ENCODE data around the gene CUEDC2.
A peak's percentile ranks its signal among the peaks of the same experiment; 100 is the strongest.

The CUEDC2 gene

DNA sequence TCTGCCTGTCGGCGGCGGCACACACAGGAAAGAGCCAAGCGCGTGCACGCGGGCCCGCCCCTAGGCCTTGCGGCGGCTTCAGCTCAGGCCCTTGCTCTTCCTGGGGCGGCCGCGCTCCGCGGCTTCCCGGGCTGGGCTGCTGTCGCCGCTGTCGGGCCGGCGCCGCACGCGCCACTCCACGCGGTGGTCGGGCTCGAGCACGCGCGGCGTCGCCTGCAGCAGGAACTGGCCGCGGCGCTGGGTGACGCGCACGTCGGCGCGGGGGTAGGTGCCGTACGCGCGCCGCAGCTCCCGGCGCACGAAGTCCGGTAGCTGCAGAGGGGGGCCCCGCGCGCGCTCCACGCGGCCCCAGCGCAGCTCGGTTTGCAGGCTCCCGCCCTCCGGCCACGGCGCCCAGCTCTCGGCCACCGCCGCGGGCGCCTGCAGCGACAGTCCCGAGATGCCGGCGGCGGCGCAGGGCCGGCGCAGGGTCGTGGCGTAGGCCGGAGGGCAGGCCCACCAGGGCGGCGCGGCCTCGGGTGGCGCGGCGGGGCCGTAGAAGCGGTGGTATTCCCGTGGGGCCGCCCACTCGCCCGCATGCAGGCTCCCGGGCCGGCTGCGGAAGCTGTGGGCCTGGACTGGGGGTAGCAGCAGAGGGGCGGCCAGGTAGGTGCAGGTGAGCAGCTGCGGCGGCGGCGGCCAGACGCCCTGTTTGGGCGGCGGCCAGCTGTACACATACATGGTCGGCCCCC, 18.2 kb upstream of the CUEDC2 start:
- Mint-ChIP-seq H3K4me3 (peak overlapping the region; percentile 90), H3K9me3 (no peaks in the 10 kb centered on the region), H3K27me3 (no peaks in the 10 kb centered on the region), H3K27ac (ENCODE audit: low read depth) (peak overlapping the region; percentile 92), H3K36me3 (ENCODE audit: insufficient read depth) (peaks cover 9% of the 10 kb centered on the region), H3K4me1 (peaks cover 20% of the 10 kb centered on the region)
- ATAC-seq (replicated peaks; ENCODE audit: extremely low read depth, poor library complexity, severe bottlenecking) (peak; percentile 86), DNase-seq (ENCODE audit: low spot score in 2 of 2) (peak; percentile 73 to 88)

DNA sequence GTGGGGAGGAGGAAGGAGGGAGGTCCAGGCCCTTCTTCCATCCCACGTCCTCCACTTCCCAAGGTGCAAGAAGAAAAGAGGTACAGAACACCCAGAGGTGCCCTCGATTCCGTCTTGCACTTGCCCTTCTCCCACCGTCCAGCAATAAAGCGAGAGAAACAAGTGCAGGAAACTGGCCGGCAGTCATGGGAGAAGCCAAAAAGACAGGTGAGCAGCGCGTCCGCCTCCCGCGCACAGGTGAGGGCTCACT, 17.7 kb upstream of the CUEDC2 start:
- no peak for ATAC-seq (replicated peaks; ENCODE audit: extremely low read depth, poor library complexity, severe bottlenecking)
- peaks cover 9% of the 10 kb centered on the region for H3K36me3 Mint-ChIP-seq (ENCODE audit: insufficient read depth)
- H3K27ac Mint-ChIP-seq (ENCODE audit: low read depth), result peak overlapping the region; percentile 92
- no peaks in the 10 kb centered on the region for H3K27me3 Mint-ChIP-seq
- H3K4me1 Mint-ChIP-seq, result peaks cover 20% of the 10 kb centered on the region
- peak overlapping the region; percentile 90 for H3K4me3 Mint-ChIP-seq
- H3K9me3 Mint-ChIP-seq, result no peaks in the 10 kb centered on the region
- DNase-seq (ENCODE audit: low spot score in 2 of 2), result no peak

DNA sequence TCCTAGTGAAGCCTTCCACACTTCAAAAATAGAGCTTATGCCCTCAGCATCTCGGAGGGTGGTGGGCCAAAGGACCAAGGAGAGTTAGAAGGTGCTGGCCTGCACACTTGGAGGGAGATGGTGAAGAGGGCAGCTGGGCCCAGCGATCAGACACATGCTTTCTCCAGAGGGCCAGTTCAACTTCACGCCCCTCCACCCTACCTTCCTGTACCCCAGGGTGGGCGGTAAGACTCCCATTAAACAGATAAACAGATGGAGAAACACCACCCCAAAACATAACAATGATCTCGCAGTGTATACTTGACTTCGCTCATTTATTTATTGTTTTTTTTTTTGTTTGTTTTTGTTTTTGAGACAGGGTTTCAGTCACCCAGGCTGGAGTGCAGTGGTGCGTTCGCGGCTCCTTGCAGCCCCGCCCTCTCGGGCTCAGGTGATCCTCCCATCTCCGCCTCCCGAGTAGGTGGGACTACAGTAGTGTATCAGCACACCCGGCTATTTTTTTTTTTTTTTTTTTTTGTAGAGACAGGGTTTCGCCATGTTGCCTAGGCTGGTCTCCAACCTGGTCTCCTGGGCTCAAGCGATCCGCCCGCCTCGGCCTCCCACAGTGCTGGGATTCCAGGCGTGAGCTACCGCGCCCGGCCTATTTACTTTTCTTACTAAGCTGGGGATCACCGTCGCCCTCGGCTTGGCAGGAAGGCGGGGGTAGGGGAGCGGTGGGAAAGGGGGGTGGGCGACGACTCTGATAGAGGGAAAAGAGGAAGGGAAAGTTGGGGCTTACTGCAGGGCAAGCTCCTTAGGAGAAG, 17.1 kb upstream of the CUEDC2 start:
- Mint-ChIP-seq H3K4me1 (peaks cover 20% of the 10 kb centered on the region), H3K4me3 (peak overlapping the region; percentile 90), H3K36me3 (ENCODE audit: insufficient read depth) (peaks cover 9% of the 10 kb centered on the region), H3K27ac (ENCODE audit: low read depth) (peak overlapping the region; percentile 92), H3K9me3 (no peaks in the 10 kb centered on the region), H3K27me3 (no peaks in the 10 kb centered on the region)
- DNase-seq (ENCODE audit: low spot score in 2 of 2) (peak; percentile 67 to 79), ATAC-seq (replicated peaks; ENCODE audit: extremely low read depth, poor library complexity, severe bottlenecking) (peak; percentile 79)

- Mint-ChIP-seq H3K9me3 (no peaks in the 10 kb centered on the region), H3K4me1 (peaks cover 6% of the 10 kb centered on the region), H3K36me3 (ENCODE audit: insufficient read depth) (no peaks in the 10 kb centered on the region), H3K27ac (ENCODE audit: low read depth) (no peak overlapping the region), H3K4me3 (no peak overlapping the region), H3K27me3 (no peaks in the 10 kb centered on the region)
- DNase-seq (ENCODE audit: low spot score in 2 of 2), result no peak
- ATAC-seq (replicated peaks; ENCODE audit: extremely low read depth, poor library complexity, severe bottlenecking), result no peak
Observed at GRCh38 chr10:102444851-102445250, 12.5 kb upstream of the CUEDC2 start.

DNA sequence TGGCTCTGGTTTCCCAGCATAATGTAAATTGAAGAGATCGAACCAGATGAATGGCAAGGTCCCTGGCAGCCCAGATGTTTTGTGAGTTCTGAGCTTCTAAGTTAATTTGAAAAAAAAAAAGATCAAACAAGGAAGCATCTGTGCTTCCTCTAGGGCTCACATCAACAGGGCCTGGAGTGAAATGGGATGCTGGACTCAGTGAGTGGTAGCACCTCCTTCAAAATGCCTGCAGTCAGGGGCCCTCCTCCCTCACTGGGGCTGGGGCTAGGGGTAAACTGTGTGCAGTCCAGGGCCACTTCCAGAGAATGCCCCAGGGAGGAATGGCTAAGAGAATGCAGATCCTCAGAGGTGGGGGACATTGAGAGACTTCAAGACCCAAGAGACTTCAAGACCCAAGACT, 6.0 kb upstream of the CUEDC2 start:
- ATAC-seq (replicated peaks; ENCODE audit: extremely low read depth, poor library complexity, severe bottlenecking), result no peak
- Mint-ChIP-seq H3K27me3 (no peaks in the 10 kb centered on the region), H3K9me3 (no peaks in the 10 kb centered on the region), H3K4me1 (peaks cover 15% of the 10 kb centered on the region), H3K4me3 (no peak overlapping the region), H3K36me3 (ENCODE audit: insufficient read depth) (peaks cover 4% of the 10 kb centered on the region), H3K27ac (ENCODE audit: low read depth) (no peak overlapping the region)
- DNase-seq (ENCODE audit: low spot score in 2 of 2), result no peak

- DNase-seq (ENCODE audit: low spot score in 2 of 2), result no peak
- Mint-ChIP-seq H3K4me1 (peaks cover 24% of the 10 kb centered on the region), H3K4me3 (no peak overlapping the region), H3K36me3 (ENCODE audit: insufficient read depth) (peaks cover 12% of the 10 kb centered on the region), H3K27ac (ENCODE audit: low read depth) (no peak overlapping the region), H3K27me3 (no peaks in the 10 kb centered on the region), H3K9me3 (no peaks in the 10 kb centered on the region)
- ATAC-seq (replicated peaks; ENCODE audit: extremely low read depth, poor library complexity, severe bottlenecking), result no peak
Observed at GRCh38 chr10:102437515-102437914, 5.1 kb upstream of the CUEDC2 start.

DNA sequence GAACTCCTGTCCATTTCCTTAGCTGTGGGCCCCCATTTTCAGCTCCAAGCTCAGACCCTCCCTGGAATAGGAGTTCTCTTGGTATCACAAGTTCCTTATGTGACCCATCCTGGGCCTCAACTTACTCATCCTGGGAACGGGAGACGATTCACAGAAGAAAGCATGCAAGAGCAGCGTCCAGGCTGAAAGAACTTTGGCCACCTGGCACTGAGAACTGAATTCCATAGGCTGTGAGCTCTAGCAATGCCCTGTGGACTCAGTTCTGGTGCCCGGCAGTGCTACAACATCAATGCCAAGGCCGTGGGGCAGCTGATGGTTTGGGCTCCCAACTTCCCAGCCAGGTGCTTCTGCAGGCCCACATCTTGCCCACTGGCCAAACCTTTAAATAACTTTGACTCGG, 3.9 kb upstream of the CUEDC2 start:
- Mint-ChIP-seq H3K4me1 (peaks cover 36% of the 10 kb centered on the region), H3K4me3 (peak overlapping the region; percentile 76), H3K27me3 (no peaks in the 10 kb centered on the region), H3K36me3 (ENCODE audit: insufficient read depth) (peaks cover 17% of the 10 kb centered on the region), H3K27ac (ENCODE audit: low read depth) (no peak overlapping the region), H3K9me3 (no peaks in the 10 kb centered on the region)
- ATAC-seq (replicated peaks; ENCODE audit: extremely low read depth, poor library complexity, severe bottlenecking) (no peak), DNase-seq (ENCODE audit: low spot score in 2 of 2) (no peak)

GRCh38 chr10:102435529-102436233, 3.3 kb upstream of the CUEDC2 start:
- Mint-ChIP-seq H3K4me1 (peaks cover 36% of the 10 kb centered on the region), H3K36me3 (ENCODE audit: insufficient read depth) (peaks cover 17% of the 10 kb centered on the region), H3K9me3 (no peaks in the 10 kb centered on the region), H3K27me3 (no peaks in the 10 kb centered on the region), H3K4me3 (peak overlapping the region; percentile 76), H3K27ac (ENCODE audit: low read depth) (peak overlapping the region; percentile 22)
- DNase-seq (ENCODE audit: low spot score in 2 of 2) (no peak), ATAC-seq (replicated peaks; ENCODE audit: extremely low read depth, poor library complexity, severe bottlenecking) (no peak)

- Mint-ChIP-seq H3K9me3 (no peaks in the 10 kb centered on the region), H3K27me3 (no peaks in the 10 kb centered on the region), H3K36me3 (ENCODE audit: insufficient read depth) (peaks cover 17% of the 10 kb centered on the region), H3K4me3 (peak overlapping the region; percentile 76), H3K4me1 (peaks cover 36% of the 10 kb centered on the region), H3K27ac (ENCODE audit: low read depth) (peak overlapping the region; percentile 22)
- DNase-seq (ENCODE audit: low spot score in 2 of 2), result no peak
- no peak for ATAC-seq (replicated peaks; ENCODE audit: extremely low read depth, poor library complexity, severe bottlenecking)
Observed at GRCh38 chr10:102435133-102435497, 2.7 kb upstream of the CUEDC2 start.

DNA sequence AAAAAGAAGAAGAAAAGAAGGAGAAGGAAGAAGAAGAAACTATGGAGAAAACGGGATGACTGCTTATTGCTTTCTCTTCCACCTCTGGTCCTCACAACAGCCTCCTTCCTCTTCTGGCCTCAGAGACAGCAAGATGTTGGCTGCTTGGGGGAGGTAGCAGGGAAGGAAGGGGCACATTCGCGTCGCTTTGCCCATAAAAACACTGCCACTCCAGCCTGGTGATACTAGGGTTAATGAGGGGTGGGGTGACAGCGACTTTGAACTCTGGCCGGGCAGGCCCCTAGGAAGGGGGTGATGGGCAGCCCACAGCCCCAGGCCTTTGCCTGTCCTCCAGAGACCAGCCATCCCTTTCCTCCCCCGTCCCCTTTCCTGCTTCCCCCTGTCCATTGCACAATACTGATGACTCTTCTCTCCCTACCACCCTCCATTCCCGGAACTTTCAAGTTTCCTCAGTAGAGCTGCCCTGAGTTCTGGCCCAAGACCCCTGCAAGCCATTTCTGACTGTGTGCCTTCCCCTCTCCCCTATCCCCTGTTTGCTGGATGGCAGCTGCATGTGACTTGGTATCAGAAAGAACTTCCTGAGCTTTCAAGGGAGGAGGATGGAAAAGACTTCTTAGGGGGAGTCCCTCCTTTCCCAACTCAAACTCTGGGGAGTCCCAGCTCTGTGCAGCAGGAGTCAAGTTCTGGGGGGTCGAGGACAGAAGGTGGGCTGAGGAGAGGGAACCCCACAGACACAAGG, 2.2 kb upstream of the CUEDC2 start:
- DNase-seq (ENCODE audit: low spot score in 2 of 2) (no peak), ATAC-seq (replicated peaks; ENCODE audit: extremely low read depth, poor library complexity, severe bottlenecking) (no peak)
- Mint-ChIP-seq H3K9me3 (no peaks in the 10 kb centered on the region), H3K27me3 (no peaks in the 10 kb centered on the region), H3K4me1 (peaks cover 36% of the 10 kb centered on the region), H3K27ac (ENCODE audit: low read depth) (no peak overlapping the region), H3K36me3 (ENCODE audit: insufficient read depth) (peaks cover 17% of the 10 kb centered on the region), H3K4me3 (peak overlapping the region; percentile 76)

- H3K4me3 Mint-ChIP-seq, result peak overlapping the region; percentile 92
- peaks cover 36% of the 10 kb centered on the region for H3K4me1 Mint-ChIP-seq
- ATAC-seq (replicated peaks; ENCODE audit: extremely low read depth, poor library complexity, severe bottlenecking), result no peak
- H3K36me3 Mint-ChIP-seq (ENCODE audit: insufficient read depth), result peaks cover 17% of the 10 kb centered on the region
- no peaks in the 10 kb centered on the region for H3K9me3 Mint-ChIP-seq
- H3K27ac Mint-ChIP-seq (ENCODE audit: low read depth), result peak overlapping the region; percentile 97
- no peaks in the 10 kb centered on the region for H3K27me3 Mint-ChIP-seq
- DNase-seq (ENCODE audit: low spot score in 2 of 2), result no peak
Observed at GRCh38 chr10:102433619-102434046, 1.3 kb upstream of the CUEDC2 start.

- H3K4me1 Mint-ChIP-seq, result peaks cover 44% of the 10 kb centered on the region
Observed at GRCh38 chr10:102431452-102432124, 786 bp downstream of the CUEDC2 start.

More at GRCh38 chr10:102431452-102432124, 786 bp downstream of the CUEDC2 start:
- Mint-ChIP-seq H3K4me3 (peak overlapping the region; percentile 92), H3K27ac (ENCODE audit: low read depth) (peak overlapping the region; percentile 97), H3K27me3 (no peaks in the 10 kb centered on the region), H3K36me3 (ENCODE audit: insufficient read depth) (peaks cover 16% of the 10 kb centered on the region), H3K9me3 (no peaks in the 10 kb centered on the region)
- no peak for DNase-seq (ENCODE audit: low spot score in 2 of 2)
- no peak for ATAC-seq (replicated peaks; ENCODE audit: extremely low read depth, poor library complexity, severe bottlenecking)
